NCI-H2081 (cell line): ENCODE measurements around the gene TM4SF4.

Experiments used
- DNase-seq, 2 experiments: peaks; one replicate each; lab custom pipeline; 2025; lab: John Stamatoyannopoulos, UW

Gene TM4SF4

GRCh38 chr3:149512073-149512782 is 37.7 kb downstream of the TM4SF4 start:
- peak; percentile 81 to 86 for DNase-seq

- DNase-seq, result no peak
These were observed 40.0 kb downstream of the TM4SF4 start for GRCh38 chr3:149514471-149514870.

- no peak for DNase-seq
These were observed 40.8 kb downstream of the TM4SF4 start for GRCh38 chr3:149515249-149515648.

- no peak for DNase-seq
These were observed 42.4 kb downstream of the TM4SF4 start for GRCh38 chr3:149516920-149517319.

- no peak for DNase-seq
These were observed 45.4 kb downstream of the TM4SF4 start for GRCh38 chr3:149519912-149520311.

- no peak for DNase-seq
These were observed 49.2 kb downstream of the TM4SF4 start for GRCh38 chr3:149523512-149524299.

GRCh38 chr3:149527531-149528339 is 53.2 kb downstream of the TM4SF4 start:
- no peak for DNase-seq

GRCh38 chr3:149528340-149528650 is 53.8 kb downstream of the TM4SF4 start:
- DNase-seq, result no peak

GRCh38 chr3:149529099-149529498 is 54.6 kb downstream of the TM4SF4 start:
- no peak for DNase-seq

GRCh38 chr3:149532489-149533180 is 58.1 kb downstream of the TM4SF4 start:
- DNase-seq, result no peak

- DNase-seq, result no peak
These were observed 59.6 kb downstream of the TM4SF4 start for GRCh38 chr3:149534082-149534481.

- DNase-seq, result peak; percentile 87 to 93
These were observed 60.3 kb downstream of the TM4SF4 start for GRCh38 chr3:149534671-149535332.

- peak; percentile 85 to 92 for DNase-seq
These were observed 60.8 kb downstream of the TM4SF4 start for GRCh38 chr3:149535333-149535685.

GRCh38 chr3:149536429-149536828 is 61.9 kb downstream of the TM4SF4 start:
- DNase-seq, result peak in 1 of 2 experiments; percentile 55

GRCh38 chr3:149538371-149538770 is 63.9 kb downstream of the TM4SF4 start:
- no peak for DNase-seq

- no peak for DNase-seq
These were observed 66.6 kb downstream of the TM4SF4 start for GRCh38 chr3:149541091-149541491.

- peak in 1 of 2 experiments; percentile 14 for DNase-seq
These were observed 68.1 kb downstream of the TM4SF4 start for GRCh38 chr3:149542375-149543312.

GRCh38 chr3:149545049-149545448 is 70.6 kb downstream of the TM4SF4 start:
- no peak for DNase-seq

GRCh38 chr3:149547413-149547812 is 72.9 kb downstream of the TM4SF4 start:
- no peak for DNase-seq

- DNase-seq, result no peak
These were observed 73.6 kb downstream of the TM4SF4 start for GRCh38 chr3:149547954-149548668.
